Vagina (tissue), 2 donors: ENCODE data around the gene RNF32.

Source experiments
- CTCF ChIP-seq, 3 experiments: fragments of 450-650 bp in 2 of 3; fragments of 200-600 bp in 1 of 3; sonication (generic) in 1 of 3; IDR thresholded peaks; one replicate each; pipeline ENCODE4 v1.5.1; 2017 to 2019; ENCODE audit warnings: antibody characterized with exemption in 3 of 3, mild to moderate bottlenecking in 2 of 3, moderate library complexity in 2 of 3
- POLR2A ChIP-seq, 2 donors: fragments of 450-650 bp; IDR thresholded peaks; one replicate each; pipeline ENCODE4 v1.6.1; 2017; ENCODE audit warnings: antibody characterized with exemption in 2 of 2, mild to moderate bottlenecking in 2 of 2, moderate library complexity in 2 of 2

GRCh38 chr7:156673454-156673853 is 32.9 kb downstream of the RNF32 start:
- no peak for TF ChIP-seq CTCF (IDR thresholded peaks at IDR 0.05)
- TF ChIP-seq POLR2A (IDR thresholded peaks at IDR 0.05) = no peak
